Ascending aorta (tissue), 2 donors: Measurements from ENCODE around the gene RNF113A. TPM values are rescaled to one million over a fixed set of nuclear protein-coding genes. Genes with fewer than 3 reads are reported as not detected.
"Not testable (repeated sequence)": the region's sequence is repeated elsewhere in the genome, so short reads cannot be mapped to it uniquely, and the experiment has no call there.

Source experiments
- DNase-seq, 2 donors: peaks; one replicate each; pipeline ENCODE4 v3.0.0-alpha.2; 2019; ENCODE audit warnings: low spot score in 2 of 2
- H3K27ac ChIP-seq, 2 donors: fragments of 200-600 bp; sonication (generic); one replicate each; pipeline ENCODE4 v1.5.1; 2016 to 2017; ENCODE audit warnings: mild to moderate bottlenecking in 1 of 2
- H3K27me3 ChIP-seq: fragments of 200-600 bp; sonication (generic); one replicate; pipeline ENCODE4 v1.5.1; 2017
- H3K36me3 ChIP-seq, 2 donors: fragments of 200-600 bp; sonication (generic); one replicate each; pipeline ENCODE4 v1.5.1; 2016
- H3K4me1 ChIP-seq, 2 donors: fragments of 200-600 bp; sonication (generic); one replicate each; pipeline ENCODE4 v1.5.1; 2016 to 2017; ENCODE audit warnings: mild to moderate bottlenecking in 1 of 2
- H3K4me3 ChIP-seq, 2 donors: fragments of 200-600 bp; sonication (generic); one replicate each; pipeline ENCODE4 v1.5.1; 2016 to 2017; ENCODE audit warnings: mild to moderate bottlenecking in 1 of 2
- H3K9me3 ChIP-seq, 2 donors: fragments of 200-600 bp; sonication (generic); one replicate each; pipeline ENCODE4 v1.5.1; 2016
- intact Hi-C: fragments of 100-400 bp; cut with DNase I; formaldehyde crosslinking; loops from one replicate; pipeline ENCODE4 v1.15.1; 2023
- total RNA-seq: library from RNA; depleted of rRNA; stranded (reverse); fragments of >200 nt; gene quantifications from one replicate; pipeline ENCODE4 v1.1.0, GENCODE V29; 2016
- TF ChIP-seq, protein P1 (sequence below), 3 experiments: fragments of 200-600 bp in 2 of 3; fragments of 450-650 bp in 1 of 3; sonication (generic) in 2 of 3; IDR thresholded peaks; one replicate each; pipeline ENCODE4 v1.5.1; 2016 to 2019; ENCODE audit warnings: antibody characterized with exemption in 3 of 3, mild to moderate bottlenecking in 1 of 3, moderate library complexity in 1 of 3

RNF113A gene
- total RNA-seq, 1 donor from 2014 or later, result 8.8 TPM

DNA sequence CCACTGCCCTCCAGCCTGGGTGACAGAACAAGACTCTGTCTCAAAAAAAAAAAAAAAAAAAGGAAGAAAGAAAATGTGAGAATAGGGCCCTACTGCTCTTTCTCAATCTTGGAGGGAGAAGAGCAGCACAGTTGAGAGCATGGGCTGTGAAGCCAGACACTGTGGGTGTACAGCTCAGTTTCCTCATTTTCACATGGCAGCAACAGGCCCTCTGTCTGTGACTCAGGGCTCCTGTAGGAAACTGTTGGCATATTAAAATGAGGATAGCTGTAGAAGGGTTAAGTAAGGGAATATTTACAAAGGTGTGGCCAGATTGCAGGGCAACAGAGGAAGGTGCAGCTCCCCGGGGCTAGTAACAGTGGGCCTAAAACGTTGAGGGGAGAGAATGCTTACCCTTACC lies 27.6 kb upstream of the RNF113A start:
- H3K27ac ChIP-seq, result no peak overlapping the region

DNA sequence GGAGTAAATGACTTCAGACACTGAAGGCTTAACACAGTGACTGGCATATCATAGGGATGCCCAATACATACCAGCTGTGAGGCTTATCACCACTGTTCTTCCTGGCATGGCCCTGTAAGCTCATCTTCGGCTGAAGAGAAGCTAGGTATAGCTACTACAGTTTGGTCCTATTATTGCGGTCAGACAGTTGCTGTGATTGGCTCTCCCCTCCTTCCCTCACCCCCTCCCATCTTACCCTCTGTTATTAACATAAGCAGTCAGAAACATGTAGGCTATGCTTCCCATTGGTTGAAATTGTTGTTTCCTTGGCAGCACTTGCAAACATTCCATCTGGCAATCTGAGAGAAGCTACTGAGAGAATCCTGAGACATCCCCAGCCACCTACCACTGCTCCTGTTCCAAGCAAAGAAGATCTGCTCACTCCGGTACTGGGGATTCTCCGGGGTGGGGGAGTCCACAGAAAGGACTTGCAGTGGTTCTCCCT lies 24.4 kb upstream of the RNF113A start, which contains the start of gene AKAP14:
AKAP14 (plus strand) TSS at position 51 of the 484 bp plus-strand sequence. CDS start 7,331 bp downstream, outside the sequence.
- H3K27ac ChIP-seq, result no peak within 1 kb of the TSS
- intact Hi-C loops, result no loop called here
- no peaks in the 10 kb centered on the region for H3K27me3 ChIP-seq
- DNase-seq, result no peak
- no peaks in the 10 kb centered on the region for H3K4me1 ChIP-seq
- TF ChIP-seq, protein P1, sequence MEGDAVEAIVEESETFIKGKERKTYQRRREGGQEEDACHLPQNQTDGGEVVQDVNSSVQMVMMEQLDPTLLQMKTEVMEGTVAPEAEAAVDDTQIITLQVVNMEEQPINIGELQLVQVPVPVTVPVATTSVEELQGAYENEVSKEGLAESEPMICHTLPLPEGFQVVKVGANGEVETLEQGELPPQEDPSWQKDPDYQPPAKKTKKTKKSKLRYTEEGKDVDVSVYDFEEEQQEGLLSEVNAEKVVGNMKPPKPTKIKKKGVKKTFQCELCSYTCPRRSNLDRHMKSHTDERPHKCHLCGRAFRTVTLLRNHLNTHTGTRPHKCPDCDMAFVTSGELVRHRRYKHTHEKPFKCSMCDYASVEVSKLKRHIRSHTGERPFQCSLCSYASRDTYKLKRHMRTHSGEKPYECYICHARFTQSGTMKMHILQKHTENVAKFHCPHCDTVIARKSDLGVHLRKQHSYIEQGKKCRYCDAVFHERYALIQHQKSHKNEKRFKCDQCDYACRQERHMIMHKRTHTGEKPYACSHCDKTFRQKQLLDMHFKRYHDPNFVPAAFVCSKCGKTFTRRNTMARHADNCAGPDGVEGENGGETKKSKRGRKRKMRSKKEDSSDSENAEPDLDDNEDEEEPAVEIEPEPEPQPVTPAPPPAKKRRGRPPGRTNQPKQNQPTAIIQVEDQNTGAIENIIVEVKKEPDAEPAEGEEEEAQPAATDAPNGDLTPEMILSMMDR (IDR thresholded peaks at IDR 0.05), result no peak
- H3K4me3 ChIP-seq, result no peak within 1 kb of the TSS
- no peaks in the 10 kb centered on the region for H3K9me3 ChIP-seq
- H3K36me3 ChIP-seq, result no peaks in the 10 kb centered on the region

More for the DNA sequence above, 27.6 kb upstream of the RNF113A start:
- Histone ChIP-seq H3K9me3 (no peaks in the 10 kb centered on the region), H3K36me3 (no peaks in the 10 kb centered on the region), H3K4me1 (no peaks in the 10 kb centered on the region), H3K27me3 (no peaks in the 10 kb centered on the region), H3K4me3 (no peak overlapping the region)
- TF ChIP-seq, protein P1 (IDR thresholded peaks at IDR 0.05), result no peak
- intact Hi-C loops, result no loop called here
- no peak for DNase-seq

DNA sequence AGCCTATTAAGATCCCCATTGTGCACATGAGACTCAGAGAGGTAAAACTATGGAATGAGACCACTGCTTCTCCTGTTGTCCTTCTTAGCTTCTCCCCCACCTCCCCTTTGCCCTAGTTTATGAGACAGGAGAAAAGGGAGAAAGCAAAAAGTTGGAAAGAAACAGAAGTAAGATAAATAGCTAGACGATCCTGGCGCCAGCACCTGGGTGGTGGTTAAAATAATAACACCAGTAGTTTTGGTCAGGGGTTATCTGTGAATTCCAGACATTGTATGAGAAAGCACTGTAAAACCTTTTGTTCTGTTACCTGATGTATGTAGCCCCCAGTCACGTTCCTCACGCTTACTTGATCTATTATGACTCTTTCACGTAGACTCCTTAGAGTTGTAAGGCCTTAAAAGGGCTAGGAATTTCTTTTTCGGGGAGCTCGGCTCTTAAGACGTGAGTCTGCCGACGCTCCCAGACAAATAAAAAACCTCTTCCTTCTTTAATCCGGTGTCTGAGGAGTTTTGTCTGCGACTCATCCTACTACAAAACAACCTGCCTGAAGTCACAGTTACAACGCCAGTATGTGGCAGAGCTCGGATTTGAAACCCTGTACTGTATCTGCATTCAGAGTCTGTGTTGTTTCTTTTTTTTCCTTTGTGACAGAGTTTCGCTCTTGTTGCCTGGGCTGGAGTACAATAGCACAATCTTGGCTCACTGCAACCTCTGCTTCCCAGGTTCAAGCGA lies 20.6 kb upstream of the RNF113A start:
- DNase-seq, H3K4me3 ChIP-seq, H3K36me3 ChIP-seq, H3K9me3 ChIP-seq, H3K27me3 ChIP-seq, intact Hi-C loops, H3K4me1 ChIP-seq, H3K27ac ChIP-seq: not testable (repeated sequence)

DNA sequence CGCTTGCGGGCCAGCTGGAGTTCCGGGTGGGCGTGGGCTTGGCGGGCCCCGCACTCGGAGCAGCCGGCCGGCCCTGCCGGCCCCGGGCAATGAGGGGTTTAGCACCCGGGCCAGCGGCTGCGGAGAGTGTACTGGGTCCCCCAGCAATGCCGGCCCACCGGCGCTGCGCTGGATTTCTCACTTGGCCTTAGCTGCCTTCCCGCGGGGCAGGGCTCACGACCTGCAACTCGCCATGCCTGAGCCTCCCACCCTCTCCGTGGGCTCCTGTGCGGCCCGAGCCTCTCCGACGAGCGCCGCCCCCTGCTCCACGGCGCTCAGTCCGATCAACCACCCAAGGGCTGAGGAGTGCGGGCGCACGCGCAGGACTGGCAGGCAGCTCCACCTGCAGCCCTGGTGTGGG lies 19.1 kb upstream of the RNF113A start:
- H3K36me3 ChIP-seq, DNase-seq, H3K9me3 ChIP-seq, intact Hi-C loops, H3K27me3 ChIP-seq, H3K4me3 ChIP-seq, H3K27ac ChIP-seq, H3K4me1 ChIP-seq: not testable (repeated sequence)

DNA sequence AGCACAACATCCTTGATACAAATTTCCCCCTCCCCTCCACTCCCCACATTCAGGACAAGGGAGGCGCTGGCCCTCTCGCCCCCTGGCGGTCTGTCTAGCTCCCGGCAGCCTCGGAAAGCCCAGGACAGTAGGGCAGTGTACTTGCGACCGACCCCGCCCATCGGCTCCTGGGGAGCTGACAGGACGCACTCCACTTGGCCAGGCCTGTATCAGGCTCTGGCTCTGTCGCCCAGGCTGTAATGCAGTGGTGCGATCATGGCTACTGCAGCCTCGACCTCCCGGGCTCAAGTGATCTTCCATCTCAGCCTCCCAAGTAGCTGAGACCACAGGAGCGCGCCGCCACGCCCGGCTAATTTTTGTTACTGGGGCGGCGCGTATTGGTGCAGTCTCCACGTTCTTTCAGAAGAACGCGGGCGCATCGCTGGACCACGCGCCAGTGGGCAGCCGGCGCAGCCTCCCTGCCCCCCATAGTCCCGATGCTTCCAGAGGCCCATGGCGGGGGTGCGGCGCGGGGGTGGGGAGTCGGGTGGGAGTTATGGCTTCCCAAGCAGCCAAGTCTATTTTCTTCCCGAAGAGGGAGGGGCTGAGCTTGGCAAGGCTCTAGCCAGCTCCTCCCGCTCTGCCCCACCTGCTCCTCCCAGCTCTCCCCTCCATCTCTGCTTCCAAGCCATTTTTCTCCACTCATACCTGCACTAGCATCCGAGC lies 16.3 kb upstream of the RNF113A start:
- no peak for DNase-seq

DNA sequence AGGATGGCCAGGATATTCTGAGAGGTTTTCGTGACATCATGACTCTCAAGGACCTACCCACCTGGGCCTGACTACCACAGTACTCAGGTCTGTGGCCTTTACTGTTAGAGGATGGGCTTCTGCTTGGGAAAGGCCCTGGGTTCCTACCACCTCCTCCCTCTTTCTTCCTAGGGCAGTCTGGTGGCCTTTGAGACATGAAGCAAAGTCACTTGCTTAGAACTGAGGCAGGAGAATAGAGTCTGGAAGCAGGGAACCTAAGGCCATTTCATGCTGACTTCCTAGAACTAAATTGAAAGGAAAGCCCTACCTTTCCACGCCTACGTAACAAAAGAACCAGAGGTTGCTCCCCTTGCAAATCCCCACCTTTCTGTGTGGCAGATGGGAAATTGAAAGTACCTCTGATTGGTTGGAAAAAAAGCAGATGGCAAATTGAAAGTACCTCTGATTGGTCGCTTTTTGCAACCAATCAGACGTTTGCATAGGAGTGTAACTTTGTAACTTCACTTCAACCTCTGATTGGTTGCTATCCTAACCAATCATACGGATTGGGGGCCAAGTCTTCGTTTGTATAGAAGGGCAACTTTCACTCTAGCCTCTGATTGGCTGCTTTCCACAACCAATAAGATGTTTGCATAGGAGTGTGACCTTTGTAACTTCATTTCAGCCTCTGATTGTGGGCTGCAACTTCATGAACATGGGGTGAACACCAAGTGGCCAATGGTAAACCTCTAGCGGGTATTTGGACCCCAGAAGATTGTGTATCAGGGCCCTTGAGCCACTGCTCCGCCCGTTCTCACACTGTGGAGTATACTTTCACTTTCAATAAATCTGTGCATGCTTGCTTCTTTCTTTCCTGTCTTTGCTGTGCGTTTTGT lies 14.3 kb upstream of the RNF113A start:
- DNase-seq, result no peak
- TF ChIP-seq, protein P1 (IDR thresholded peaks at IDR 0.05), result no peak
- Histone ChIP-seq H3K9me3 (no peaks in the 10 kb centered on the region), H3K27me3 (no peaks in the 10 kb centered on the region), H3K36me3 (no peaks in the 10 kb centered on the region), H3K27ac (no peak overlapping the region), H3K4me3 (no peak overlapping the region), H3K4me1 (no peaks in the 10 kb centered on the region)
- intact Hi-C loops, result no loop called here

More for the DNA sequence above, 16.3 kb upstream of the RNF113A start:
- H3K9me3 ChIP-seq, result no peaks in the 10 kb centered on the region
- H3K27me3 ChIP-seq, result no peaks in the 10 kb centered on the region
- H3K27ac ChIP-seq, result no peak overlapping the region
- peak overlapping the region; percentile 5 to 38 for H3K4me3 ChIP-seq
- intact Hi-C loops, result no loop called here
- no peaks in the 10 kb centered on the region for H3K4me1 ChIP-seq
- TF ChIP-seq, protein P1 (IDR thresholded peaks at IDR 0.05), result peak in 2 of 3 experiments; percentile 19 to 34
- H3K36me3 ChIP-seq, result no peaks in the 10 kb centered on the region
